ENCODE data around the gene SULF2.

Gene SULF2

GRCh38 chr20:47682028-47682783 is 103.1 kb downstream of the SULF2 start:
- no peak for DNase-seq

DNA sequence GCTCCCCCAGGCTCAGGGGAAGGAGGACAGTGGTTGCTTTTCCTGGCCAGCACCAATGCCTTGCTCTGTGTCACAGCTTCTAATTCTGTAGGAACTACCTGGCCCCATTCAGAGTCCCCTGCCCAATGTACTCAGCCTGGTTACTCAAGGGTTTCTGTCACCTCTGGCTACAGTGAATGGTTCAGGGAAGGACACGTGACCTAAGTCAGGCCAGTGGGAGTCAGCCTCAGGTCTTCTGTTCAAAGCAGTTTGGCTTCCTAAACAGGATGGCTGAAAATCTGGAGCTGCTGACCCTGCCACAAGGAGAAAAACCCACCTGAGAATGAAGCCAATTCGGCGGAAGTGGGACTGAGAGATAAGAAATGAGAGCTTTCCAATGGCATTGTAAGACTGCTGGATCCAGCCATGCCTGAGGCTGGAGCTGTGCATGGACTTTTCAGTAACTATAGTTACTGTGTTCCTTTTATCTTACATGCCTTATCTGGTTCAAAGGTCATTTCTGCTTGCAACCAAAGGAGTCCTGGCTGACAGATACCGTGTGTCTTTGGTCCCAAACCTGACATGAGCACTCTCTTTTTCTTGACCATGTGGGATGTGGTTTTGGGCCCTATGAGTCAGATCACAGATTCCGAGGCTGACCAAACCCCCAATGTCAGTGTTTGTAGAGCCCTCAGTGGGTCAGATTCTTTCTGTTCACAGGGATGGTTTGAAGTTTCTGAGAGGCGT is 104.3 kb downstream of the SULF2 start:
- DNase-seq: no peak

GRCh38 chr20:47679462-47679861 is 105.8 kb downstream of the SULF2 start:
- no peak for DNase-seq

DNA sequence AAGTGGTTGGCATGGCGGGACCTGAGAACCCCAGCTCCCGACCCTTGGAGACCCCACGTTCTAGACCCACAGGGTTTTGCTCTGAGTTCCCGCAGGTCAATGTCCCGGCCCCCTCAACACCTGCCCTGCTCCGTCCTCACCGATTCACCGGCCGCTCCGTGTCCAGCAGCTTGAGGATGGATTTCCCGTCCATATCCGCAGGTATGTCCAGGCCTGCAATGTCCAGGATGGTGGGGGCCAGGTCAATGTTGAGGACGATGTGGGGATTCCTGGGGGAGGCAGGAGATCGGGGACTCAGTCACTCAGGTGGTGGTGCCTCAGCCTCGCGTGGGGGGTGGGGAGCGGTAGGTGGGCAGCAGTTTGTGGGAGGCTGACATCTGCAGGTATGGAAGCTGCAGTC is 106.7 kb downstream of the SULF2 start:
- no peak for DNase-seq

DNA sequence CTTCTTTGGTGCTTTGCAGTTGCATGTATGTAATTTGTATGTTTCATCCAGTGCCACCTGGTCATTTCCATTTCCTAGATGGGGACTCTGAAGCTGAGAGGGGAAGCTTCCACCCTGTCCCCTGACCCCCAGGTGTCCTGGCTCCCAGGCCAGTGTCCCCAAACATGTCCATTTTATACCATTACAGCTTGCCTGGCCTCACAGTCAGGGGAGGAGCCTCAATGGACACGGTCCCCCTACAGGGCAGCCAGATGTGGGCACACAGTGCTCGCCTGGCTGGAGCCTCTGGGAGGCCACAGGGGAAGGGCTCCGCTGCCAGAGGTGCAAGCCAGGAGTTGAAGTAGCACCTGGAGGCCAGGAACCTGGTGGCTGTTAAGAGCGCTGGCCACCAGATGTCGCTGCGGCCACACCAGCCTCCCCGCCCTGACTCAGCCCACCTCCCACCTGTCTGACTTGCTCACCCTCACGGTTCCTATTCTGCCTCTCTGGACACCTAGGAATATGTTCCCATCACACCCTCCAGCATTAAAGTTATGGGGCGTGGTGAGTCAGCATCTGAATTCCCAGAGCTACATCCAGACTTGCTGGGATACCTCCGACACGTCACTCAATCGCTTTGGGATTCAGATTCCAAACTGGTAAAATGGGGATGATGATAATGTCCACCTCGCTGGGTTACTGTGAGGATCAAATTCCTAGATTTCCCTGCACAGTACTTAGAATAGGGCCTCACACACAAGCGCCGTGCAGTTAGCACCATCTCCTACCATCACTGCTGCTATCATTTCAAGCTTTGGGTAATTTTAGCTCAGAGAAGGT is 107.4 kb downstream of the SULF2 start:
- DNase-seq: peak; percentile 34

DNA sequence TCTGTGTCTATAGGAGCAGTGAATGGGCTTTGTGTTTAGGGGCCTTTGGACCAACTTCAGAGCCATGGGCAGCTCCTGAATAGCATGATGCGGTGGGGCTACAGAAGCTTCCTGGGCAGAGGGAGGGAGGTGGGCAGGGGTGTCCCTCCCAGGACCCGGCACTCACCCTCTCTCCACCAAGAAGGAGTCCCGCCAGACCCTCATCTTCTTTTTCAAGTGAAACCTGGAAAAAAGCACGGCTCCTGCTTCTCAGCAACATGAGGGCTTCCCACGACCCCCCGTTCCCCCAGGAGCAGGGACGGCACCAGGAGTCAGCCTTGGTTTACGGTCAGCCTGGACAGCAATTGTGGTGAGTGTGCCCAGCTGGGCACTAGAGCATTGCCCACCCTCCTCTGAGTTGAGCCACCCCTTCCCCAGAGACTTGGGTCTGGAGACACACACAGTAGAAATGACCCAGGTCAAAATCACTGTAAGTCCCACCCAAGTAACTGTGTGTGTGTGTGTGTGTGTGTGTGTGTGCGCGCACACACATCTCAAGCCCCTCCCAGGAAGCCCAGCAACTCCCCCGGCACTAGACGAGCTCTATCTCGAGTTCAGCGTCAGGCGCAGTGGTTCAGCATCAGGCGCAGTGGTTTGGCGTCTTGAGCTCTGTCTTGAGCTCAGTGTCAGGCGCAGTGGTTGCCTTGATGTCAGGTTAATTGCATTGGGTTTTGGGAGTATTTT is 108.2 kb downstream of the SULF2 start:
- DNase-seq: no peak

DNA sequence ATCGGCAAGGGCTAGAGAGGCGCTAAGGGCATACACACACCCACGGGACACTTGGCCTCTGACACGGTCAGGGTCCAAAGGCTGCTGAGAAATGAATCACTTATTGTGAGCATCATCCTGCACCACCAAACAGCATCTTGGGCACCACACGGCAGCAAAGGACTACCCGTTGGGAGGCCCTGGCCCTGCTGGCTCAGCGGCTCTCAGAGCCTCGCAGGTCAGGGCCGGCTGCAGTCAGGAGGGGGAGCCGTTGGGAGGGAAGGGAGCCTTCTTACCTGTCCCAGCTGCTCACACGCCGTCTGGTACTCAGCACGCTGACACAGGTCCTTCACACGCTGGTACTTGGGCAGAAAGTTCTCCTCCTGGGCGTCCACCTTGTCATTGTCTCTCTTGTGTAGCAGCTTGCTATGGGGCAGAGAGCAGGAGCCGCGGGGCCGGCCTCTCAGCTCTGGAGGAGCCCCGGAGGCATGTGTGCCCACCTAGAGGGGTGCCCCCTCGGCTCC is 109.0 kb downstream of the SULF2 start:
- no peak for DNase-seq

GRCh38 chr20:47675190-47676142 is 109.8 kb downstream of the SULF2 start:
- no peak for DNase-seq

DNA sequence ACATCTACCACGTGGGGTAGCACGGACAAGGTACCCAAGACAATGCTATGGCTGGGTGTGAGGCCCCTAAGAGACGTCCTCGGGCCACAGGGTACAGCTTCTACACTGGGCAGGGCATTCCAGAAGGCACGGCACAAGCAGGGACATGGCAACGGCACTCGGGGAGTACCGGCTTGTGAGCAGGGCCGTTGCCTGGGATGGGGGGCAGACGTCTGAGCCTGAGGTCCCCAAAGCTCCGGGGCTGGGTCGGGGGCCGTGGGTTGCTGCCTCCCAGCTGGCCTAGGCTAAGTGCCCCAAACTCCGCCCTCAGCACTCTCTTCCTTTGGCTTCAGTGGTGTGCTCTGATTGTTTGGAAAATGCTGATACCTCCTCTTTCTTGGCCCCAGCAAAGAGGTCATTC is 110.6 kb downstream of the SULF2 start:
- DNase-seq: no peak

DNA sequence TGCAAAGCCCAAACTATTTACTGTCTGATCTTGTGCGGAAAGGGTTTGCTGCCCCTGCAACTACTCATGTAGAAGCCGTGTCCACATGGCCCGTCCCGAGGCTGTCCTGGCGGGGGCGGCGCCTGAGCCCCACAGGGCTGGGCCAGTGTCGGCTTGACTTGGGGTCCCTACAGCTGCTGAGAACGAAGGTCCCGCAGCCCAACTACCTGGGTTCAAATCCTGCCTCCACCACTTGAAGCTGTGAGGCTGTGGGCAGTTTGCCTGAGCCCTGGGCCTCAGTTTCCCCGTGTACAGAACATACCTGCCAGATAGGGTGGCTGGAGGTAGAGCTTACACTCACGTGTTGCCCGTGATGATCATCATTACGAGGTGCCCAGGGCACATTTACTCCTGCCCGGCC is 111.1 kb downstream of the SULF2 start:
- DNase-seq: no peak

DNA sequence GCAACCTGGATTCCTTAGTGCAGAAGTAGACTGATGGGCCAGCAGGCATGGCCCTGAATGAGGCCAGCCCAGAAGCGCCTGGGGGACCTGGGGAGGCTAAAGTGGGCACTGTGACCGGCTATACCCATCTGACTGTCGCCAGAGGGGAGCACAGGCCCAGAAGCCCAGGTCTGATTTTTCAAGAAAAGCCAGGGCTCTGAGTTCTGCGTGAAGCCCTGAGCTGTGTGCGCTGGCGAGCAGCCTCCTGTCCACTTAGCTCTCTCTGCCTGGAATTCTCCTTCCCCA is 111.7 kb downstream of the SULF2 start:
- DNase-seq: no peak

- DNase-seq: no peak
Observed at GRCh38 chr20:47672886-47673670, 112.2 kb downstream of the SULF2 start.

DNA sequence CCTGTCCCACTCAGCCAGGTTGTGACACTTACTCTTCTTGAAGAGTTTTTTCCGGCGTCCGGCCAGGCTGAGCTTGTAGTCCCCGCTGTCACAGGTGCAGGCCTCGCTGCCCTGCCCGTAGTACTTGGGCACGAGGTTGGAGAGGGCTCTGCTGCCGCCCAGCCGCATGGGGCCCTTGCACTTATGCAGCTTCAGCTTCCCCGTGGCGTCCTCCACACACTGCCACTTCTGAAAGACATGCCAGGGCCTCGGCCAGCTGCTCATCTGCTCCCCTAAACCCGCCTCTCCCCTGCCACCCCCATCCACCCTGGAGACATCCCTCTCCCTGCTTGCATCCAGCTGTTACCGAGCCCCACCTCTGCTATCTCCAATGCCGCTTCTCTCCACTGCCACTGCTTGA is 113.1 kb downstream of the SULF2 start:
- DNase-seq: no peak

DNA sequence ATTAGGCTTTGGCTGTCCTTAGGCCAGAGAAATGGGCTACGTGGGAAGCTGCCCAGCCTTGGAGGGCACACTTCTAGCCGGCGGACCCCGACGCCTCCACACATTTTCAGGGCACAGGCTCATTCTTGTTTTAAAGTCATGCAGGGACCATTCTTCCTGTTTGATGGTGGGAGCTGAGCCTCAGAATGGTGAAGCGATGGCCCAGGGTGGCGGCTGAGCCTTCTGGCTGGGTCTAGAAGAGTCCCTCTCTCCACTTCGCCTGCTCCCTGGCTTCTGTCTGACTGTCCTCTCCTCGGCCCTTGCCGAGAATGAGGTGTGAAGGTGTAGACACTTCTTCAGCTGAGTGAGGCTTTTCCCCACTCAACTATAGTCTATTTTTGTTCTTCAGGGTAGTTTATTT is 114.4 kb downstream of the SULF2 start:
- no peak for DNase-seq

GRCh38 chr20:47669927-47670890 is 115.1 kb downstream of the SULF2 start:
- DNase-seq: no peak

GRCh38 chr20:47669489-47669888 is 115.8 kb downstream of the SULF2 start:
- DNase-seq: no peak

- DNase-seq: no peak
Observed at GRCh38 chr20:47669152-47669425, 116.2 kb downstream of the SULF2 start.

- DNase-seq: no peak
Observed at GRCh38 chr20:47668313-47669151, 116.7 kb downstream of the SULF2 start.

Data from suppressor macrophage treated with lipopolysaccharide for 4 hours (primary cell).